H1 (cell line): ENCODE results near the gene DSC3. TPM values are rescaled to one million over a fixed set of nuclear protein-coding genes. Genes with fewer than 3 reads are reported as not detected.

ENCODE experiments used
- CTCF ChIA-PET: fragments of 300-600 bp; sonication (Branson Sonifier 250); formaldehyde crosslinking; loops from one replicate; lab custom pipeline; 2021; ENCODE audit not compliant: partially characterized antibody; lab: Charles Lee
- POLR2A ChIA-PET: fragments of 300-600 bp; sonication (Branson Sonifier 250); formaldehyde crosslinking; loops from one replicate; lab custom pipeline; 2021; ENCODE audit warnings: inconsistent platforms; ENCODE audit not compliant: partially characterized antibody; lab: Charles Lee
- DNase-seq, 2 experiments: peaks; one replicate each; pipeline versions ENCODE4 v3.0.0 to v3.0.0-alpha.2; 2010 to 2022; ENCODE audit warnings: low spot score in 2 of 2, low read depth in 1 of 2, mixed read lengths in 1 of 2
- FAIRE-seq: peaks from 2 replicates; lab custom pipeline; 2011; peaks lifted over from hg19 to GRCh38; lab: Jason Lieb, UNC
- H2AFZ ChIP-seq: 2 replicates; pipeline ENCODE4 v1.8.1; 2012; ENCODE audit warnings: low read length, inconsistent platforms
- H2AK5ac ChIP-seq: 2 replicates; pipeline ENCODE4 v1.6.1; 2013; ENCODE audit warnings: low read depth, low read length
- H2BK120ac ChIP-seq: replicated peaks from 2 replicates; pipeline ENCODE3; 2013; ENCODE audit warnings: low read depth, low read length, inconsistent platforms
- H2BK12ac ChIP-seq: 2 replicates; pipeline ENCODE4 v1.6.1; 2013; ENCODE audit warnings: low read depth, low read length
- H2BK15ac ChIP-seq: 2 replicates; pipeline ENCODE4 v1.6.1; 2013; ENCODE audit warnings: low read length
- H2BK20ac ChIP-seq: 2 replicates; pipeline ENCODE4 v1.6.1; 2013; ENCODE audit warnings: low read length
- H2BK5ac ChIP-seq: 2 replicates; pipeline ENCODE4 v1.6.1; 2013; ENCODE audit warnings: low read depth, low read length
- H3K14ac ChIP-seq: 2 replicates; pipeline ENCODE4 v1.6.1; 2013; ENCODE audit warnings: inconsistent platforms; ENCODE audit not compliant: insufficient read length
- H3K18ac ChIP-seq: 2 replicates; pipeline ENCODE4 v1.6.1; 2013; ENCODE audit warnings: low read length; ENCODE audit errors: extremely low read depth
- H3K23ac ChIP-seq: 2 replicates; pipeline ENCODE4 v1.6.1; 2013; ENCODE audit warnings: inconsistent platforms; ENCODE audit not compliant: insufficient read length
- H3K23me2 ChIP-seq: 2 replicates; pipeline ENCODE4 v1.6.1; 2013; ENCODE audit warnings: low read depth, low read length
- H3K27ac ChIP-seq: 2 replicates; pipeline ENCODE4 v1.6.1; 2011; ENCODE audit warnings: low read depth, low read length, inconsistent platforms
- H3K27me3 ChIP-seq, 4 experiments: replicated peaks in 1 of 4; 1 replicate in 1 of 4; 2 replicates in 3 of 4; pipeline versions ENCODE4 v1.6.1 to v1.8.1; 2011 to 2013; ENCODE audit warnings: low read length in 3 of 4, mild to moderate bottlenecking in 3 of 4, inconsistent platforms in 2 of 4, mixed read lengths in 2 of 4, moderate library complexity in 1 of 4; ENCODE audit not compliant: control insufficient read depth in 3 of 4, insufficient read depth in 3 of 4; ENCODE audit errors: extremely low read depth in 1 of 4
- H3K36me3 ChIP-seq, 4 experiments: 2 replicates each; pipeline versions ENCODE4 v1.6.1 to v1.8.1; 2011 to 2013; ENCODE audit warnings: mild to moderate bottlenecking in 4 of 4, low read length in 3 of 4, moderate library complexity in 2 of 4, control low read depth in 1 of 4, inconsistent platforms in 1 of 4; ENCODE audit not compliant: insufficient read depth in 4 of 4, control insufficient read depth in 2 of 4
- H3K4ac ChIP-seq: replicated peaks from 2 replicates; pipeline ENCODE3; 2013; ENCODE audit warnings: low read length, low read depth, mixed read lengths, inconsistent platforms; ENCODE audit not compliant: insufficient read length
- H3K4me1 ChIP-seq, 4 experiments: replicated peaks in 1 of 4; 1 replicate in 1 of 4; 2 replicates in 3 of 4; pipeline versions ENCODE4 v1.6.1 to v1.8.1; 2011 to 2013; ENCODE audit warnings: low read length in 3 of 4, inconsistent platforms in 2 of 4, mixed read lengths in 1 of 4; ENCODE audit not compliant: insufficient read depth in 4 of 4, control insufficient read depth in 3 of 4
- H3K4me2 ChIP-seq, 2 experiments: 2 replicates each; pipeline versions ENCODE4 v1.6.1 to v1.8.1; 2011 to 2013; ENCODE audit warnings: low read depth in 2 of 2, low read length in 2 of 2, control low read depth in 1 of 2, inconsistent platforms in 1 of 2, mild to moderate bottlenecking in 1 of 2; ENCODE audit not compliant: insufficient read depth in 1 of 2
- H3K4me3 ChIP-seq, 4 experiments: fragments of 200-600, 300-600 bp in 1 of 4; sonication (generic), shearing (Covaris generic), sonication (Bioruptor Twin) in 1 of 4; 2 replicates each; pipeline versions ENCODE4 v1.5.1 to v1.8.1; 2011 to 2016; ENCODE audit warnings: low read length in 4 of 4, low read depth in 3 of 4, control low read depth in 2 of 4, inconsistent platforms in 2 of 4, mild to moderate bottlenecking in 2 of 4, mixed read lengths in 1 of 4, moderate library complexity in 1 of 4; ENCODE audit not compliant: insufficient read depth in 2 of 4; ENCODE audit errors: extremely low read depth in 1 of 4
- H3K56ac ChIP-seq: replicated peaks from 2 replicates; pipeline ENCODE3; 2013; ENCODE audit warnings: low read depth, mild to moderate bottlenecking, mixed read lengths, low read length, inconsistent platforms; ENCODE audit not compliant: insufficient read length
- H3K79me1 ChIP-seq: 2 replicates; pipeline ENCODE4 v1.6.1; 2013; ENCODE audit warnings: low read depth, low read length, control low read depth
- H3K79me2 ChIP-seq, 2 experiments: 2 replicates each; pipeline versions ENCODE4 v1.6.1 to v1.8.1; 2012 to 2013; ENCODE audit warnings: low read length in 2 of 2, mild to moderate bottlenecking in 2 of 2, inconsistent platforms in 1 of 2; ENCODE audit not compliant: insufficient read depth in 2 of 2, control insufficient read depth in 1 of 2
- H3K9ac ChIP-seq, 4 experiments: replicated peaks in 1 of 4; 1 replicate in 1 of 4; 2 replicates in 3 of 4; pipeline versions ENCODE4 v1.6.1 to v1.8.1; 2011 to 2013; ENCODE audit warnings: low read depth in 3 of 4, low read length in 3 of 4, control low read depth in 2 of 4, mild to moderate bottlenecking in 2 of 4, moderate library complexity in 2 of 4, inconsistent platforms in 1 of 4; ENCODE audit errors: extremely low read depth in 1 of 4
- H3K9me3 ChIP-seq, 2 experiments: 2 replicates each; pipeline versions ENCODE4 v1.6.1 to v1.8.1; 2012 to 2013; ENCODE audit warnings: mild to moderate bottlenecking in 2 of 2, moderate library complexity in 2 of 2, control low read depth in 1 of 2, inconsistent platforms in 1 of 2, low read depth in 1 of 2, low read length in 1 of 2, mixed read lengths in 1 of 2; ENCODE audit not compliant: insufficient read depth in 2 of 2
- H4K20me1 ChIP-seq, 2 experiments: replicated peaks in 1 of 2; 2 replicates each; pipeline versions ENCODE3 to v1.8.1; 2011 to 2013; ENCODE audit warnings: inconsistent platforms in 2 of 2, low read length in 2 of 2, mild to moderate bottlenecking in 1 of 2; ENCODE audit not compliant: insufficient read depth in 2 of 2, control insufficient read depth in 1 of 2
- H4K5ac ChIP-seq: 2 replicates; pipeline ENCODE4 v1.6.1; 2013; ENCODE audit warnings: low read length, low read depth, mixed read lengths, inconsistent platforms; ENCODE audit not compliant: insufficient read length
- H4K8ac ChIP-seq: 2 replicates; pipeline ENCODE4 v1.8.0; 2013; ENCODE audit warnings: mild to moderate bottlenecking, moderate library complexity, low read length, inconsistent platforms; ENCODE audit not compliant: insufficient read depth; ENCODE audit errors: extremely low read depth
- H4K91ac ChIP-seq: replicated peaks from 2 replicates; pipeline ENCODE3; 2013; ENCODE audit warnings: low read length, mixed read lengths, inconsistent platforms; ENCODE audit not compliant: insufficient read length
- ASH2L ChIP-seq: fragments of 200-600, 300-600 bp; sonication (generic); IDR thresholded peaks from one replicate; pipeline ENCODE4 v1.7.1; 2017; ENCODE audit warnings: low read length
- CEBPB ChIP-seq: IDR thresholded peaks from 2 replicates; pipeline ENCODE4 v1.6.1; 2012; ENCODE audit warnings: low read depth, low read length
- KDM5A ChIP-seq: fragments of 200-600 bp; IDR thresholded peaks from 2 replicates; pipeline ENCODE4 v1.7.1; 2012; ENCODE audit warnings: mild to moderate bottlenecking, low read length, inconsistent platforms, mixed read lengths
- NANOG ChIP-seq: IDR thresholded peaks from 2 replicates; pipeline ENCODE4 v1.6.1; 2011; ENCODE audit warnings: low read length, low read depth, mild to moderate bottlenecking, inconsistent platforms; ENCODE audit not compliant: insufficient read depth, poor library complexity, severe bottlenecking
- SAP30 ChIP-seq: fragments of 300-600 bp; sonication (generic); IDR thresholded peaks from 2 replicates; pipeline ENCODE4 v1.7.1; 2012; ENCODE audit warnings: low read length, moderate library complexity, mild to moderate bottlenecking, inconsistent platforms; ENCODE audit not compliant: insufficient read depth, insufficient replicate concordance
- SIX5 ChIP-seq: IDR thresholded peaks from 2 replicates; pipeline ENCODE4 v1.6.1; 2011; ENCODE audit warnings: mild to moderate bottlenecking, low read depth, low read length
- SP4 ChIP-seq: IDR thresholded peaks from 2 replicates; pipeline ENCODE4 v1.6.1; 2012; ENCODE audit warnings: low read length, inconsistent platforms
- TAF1 ChIP-seq: IDR thresholded peaks from 2 replicates; pipeline ENCODE4 v1.6.1; 2011; ENCODE audit warnings: mild to moderate bottlenecking, low read depth, low read length
- TEAD4 ChIP-seq: IDR thresholded peaks from 2 replicates; pipeline ENCODE4 v1.6.1; 2012; ENCODE audit warnings: low read depth, low read length, inconsistent platforms, mixed read lengths
- WGBS, 2 experiments: shearing (Covaris generic) in 1 of 2; methylation state at CpG; one replicate each; pipeline versions ENCODE4 v1.1.6 to v1.1.7; 2013 to 2015; ENCODE audit warnings: low lambda C conversion rate in 2 of 2, mixed read lengths in 2 of 2, inconsistent platforms in 1 of 2, low coverage in 1 of 2, missing lambda C conversion rate in 1 of 2; ENCODE audit not compliant: insufficient replicate concordance in 2 of 2, insufficient coverage in 1 of 2, insufficient read length in 1 of 2; ENCODE audit errors: extremely low coverage in 1 of 2, missing lambda C conversion rate in 1 of 2; 5-methylcytosine and 5-hydroxymethylcytosine counted together
- polyA plus RNA-seq, 7 experiments: library from polyadenylated mRNA; depleted of rRNA in 3 of 7; stranded (reverse) in 5 of 7; unstranded in 2 of 7; fragments of >200 nt in 5 of 7; fragments of 200-250 nt in 2 of 7; gene quantifications; 1 replicate in 5 of 7; 2 replicates in 1 of 7; 4 replicates in 1 of 7; pipeline versions ENCODE4 v1.2.1 to v1.2.3, GENCODE V29; 2011 to 2013; ENCODE audit warnings: missing spikeins in 2 of 7, mixed read lengths in 2 of 7
- total RNA-seq: library from RNA; stranded (reverse); fragmentation: NEBNext Ultra II Directional; extraction: Animal tissue kit (Norgen Biotek cat#: 25700); gene quantifications from 2 replicates; pipeline ENCODE4 v1.2.1, GENCODE V29; 2021
- TF ChIP-seq, protein P1 (sequence below): IDR thresholded peaks from 2 replicates; pipeline ENCODE4 v1.6.1; 2012; ENCODE audit warnings: low read length, inconsistent platforms
- TF ChIP-seq, protein P2 (sequence below): IDR thresholded peaks from 2 replicates; pipeline ENCODE4 v1.6.1; 2011; ENCODE audit warnings: low read depth, mild to moderate bottlenecking, low read length; ENCODE audit not compliant: insufficient read depth
- TF ChIP-seq, protein P3 (sequence below): IDR thresholded peaks from 2 replicates; pipeline ENCODE4 v1.6.1; 2012; ENCODE audit warnings: inconsistent platforms

Gene DSC3
- total and polyA plus RNA-seq, 2 of the 8 experiments (the other 6 are each of a cell fraction or from before 2014, with no cell fraction given), result 0.70 to 3.7 TPM

DNA sequence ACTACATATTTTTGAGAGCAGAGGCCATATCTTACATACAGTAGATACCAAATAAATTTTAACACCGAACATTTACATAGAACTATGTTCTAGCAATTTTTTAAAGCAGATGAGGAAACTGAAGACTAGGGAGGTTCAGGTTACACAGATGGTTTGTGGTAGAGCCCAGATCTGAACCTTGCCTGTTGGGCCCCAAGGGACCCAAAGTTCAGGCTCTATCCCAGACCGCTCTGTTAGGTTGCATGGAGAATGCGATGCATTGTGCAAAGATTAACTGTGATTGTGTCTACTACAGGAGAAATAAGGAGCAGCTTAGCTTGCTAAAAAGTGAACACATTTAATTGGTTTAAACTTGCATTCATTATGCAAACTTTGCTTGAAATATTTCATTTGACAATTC is 16.4 kb upstream of the DSC3 start:
- Histone ChIP-seq H3K56ac (no peak overlapping the region), H4K20me1 (no peaks in the 10 kb centered on the region), H3K27me3 (no peaks in the 10 kb centered on the region), H3K79me2 (no peaks in the 10 kb centered on the region), H3K27ac (no peak overlapping the region), H3K9ac (no peak overlapping the region; a peak in 1 of 7 replicates), H4K5ac (no peak overlapping the region), H3K4me3 (no peak overlapping the region), H2BK15ac (no peak overlapping the region), H3K36me3 (no peaks in the 10 kb centered on the region), H3K14ac (no peak overlapping the region), H3K4ac (no peak overlapping the region), H3K23ac (no peak overlapping the region), H4K8ac (no peak overlapping the region), H2BK120ac (no peak overlapping the region), H3K79me1 (no peaks in the 10 kb centered on the region), H2BK20ac (no peak overlapping the region), H3K23me2 (no peaks in the 10 kb centered on the region), H4K91ac (no peak overlapping the region), H2BK12ac (no peak overlapping the region), H2AFZ (no peak overlapping the region), H2AK5ac (no peak overlapping the region), H3K4me1 (peaks cover 0 to 2% (median 0%) of the 10 kb centered on the region in 4 experiments; a peak in 1 of 7 replicates), H3K18ac (no peak overlapping the region), H3K9me3 (peaks cover 0 to 2% of the 10 kb centered on the region in 2 experiments; a peak in 1 of 4 replicates), H2BK5ac (no peak overlapping the region), H3K4me2 (no peak overlapping the region)
- POLR2A ChIA-PET, result no interaction called here
- 92% methylated on average over 3 of the region's 3 CpGs; no CpG with 5 or more reads in 1 of the 2 experiments for WGBS, 2 experiments
- no peak for FAIRE-seq
- DNase-seq, result no peak
- CTCF ChIA-PET, result interaction anchor here (1.2 to 1.3 kb wide), 2 partner anchors 88 to 366 kb away, joined by 3 read pairs; no protein-coding TSS in a partner anchor
- TF ChIP-seq, protein P1, sequence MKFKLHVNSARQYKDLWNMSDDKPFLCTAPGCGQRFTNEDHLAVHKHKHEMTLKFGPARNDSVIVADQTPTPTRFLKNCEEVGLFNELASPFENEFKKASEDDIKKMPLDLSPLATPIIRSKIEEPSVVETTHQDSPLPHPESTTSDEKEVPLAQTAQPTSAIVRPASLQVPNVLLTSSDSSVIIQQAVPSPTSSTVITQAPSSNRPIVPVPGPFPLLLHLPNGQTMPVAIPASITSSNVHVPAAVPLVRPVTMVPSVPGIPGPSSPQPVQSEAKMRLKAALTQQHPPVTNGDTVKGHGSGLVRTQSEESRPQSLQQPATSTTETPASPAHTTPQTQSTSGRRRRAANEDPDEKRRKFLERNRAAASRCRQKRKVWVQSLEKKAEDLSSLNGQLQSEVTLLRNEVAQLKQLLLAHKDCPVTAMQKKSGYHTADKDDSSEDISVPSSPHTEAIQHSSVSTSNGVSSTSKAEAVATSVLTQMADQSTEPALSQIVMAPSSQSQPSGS, result no peak
- TF ChIP-seq TAF1, result no peak
- TF ChIP-seq CEBPB, result no peak
- TF ChIP-seq SAP30, result no peak
- no peak for TF ChIP-seq KDM5A
- TF ChIP-seq SIX5, result no peak
- TF ChIP-seq ASH2L, result no peak
- TF ChIP-seq NANOG, result no peak
- TF ChIP-seq SP4, result no peak
- TF ChIP-seq, protein P2, sequence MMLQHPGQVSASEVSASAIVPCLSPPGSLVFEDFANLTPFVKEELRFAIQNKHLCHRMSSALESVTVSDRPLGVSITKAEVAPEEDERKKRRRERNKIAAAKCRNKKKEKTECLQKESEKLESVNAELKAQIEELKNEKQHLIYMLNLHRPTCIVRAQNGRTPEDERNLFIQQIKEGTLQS, result no peak
- no peak for TF ChIP-seq TEAD4
- TF ChIP-seq, protein P3, sequence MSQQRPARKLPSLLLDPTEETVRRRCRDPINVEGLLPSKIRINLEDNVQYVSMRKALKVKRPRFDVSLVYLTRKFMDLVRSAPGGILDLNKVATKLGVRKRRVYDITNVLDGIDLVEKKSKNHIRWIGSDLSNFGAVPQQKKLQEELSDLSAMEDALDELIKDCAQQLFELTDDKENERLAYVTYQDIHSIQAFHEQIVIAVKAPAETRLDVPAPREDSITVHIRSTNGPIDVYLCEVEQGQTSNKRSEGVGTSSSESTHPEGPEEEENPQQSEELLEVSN, result no peak
